IMR-90 (cell line): Measurements from ENCODE around the gene ATP10A. TPM values are rescaled to one million over a fixed set of nuclear protein-coding genes. Genes with fewer than 3 reads are reported as not detected.

Experiments
- ATAC-seq: fragments of 200-7000 bp; cut with Tn5 transposase; 2 replicates; pipeline ENCODE4 v1.9.1; 2020; ENCODE audit warnings: low read depth, mild to moderate bottlenecking, moderate library complexity
- BruUV-seq: library from RNA; stranded (reverse); fragments of 400-500 nt; replicated peaks from 2 replicates; lab custom pipeline; 2021; lab: Mats Ljungman, UMichigan
- CTCF ChIA-PET: fragments of 300-600 bp; formaldehyde crosslinking; extraction: SDS; loops from one replicate; lab custom pipeline; 2021; ENCODE audit warnings: antibody characterized with exemption; lab: Yijun Ruan, JAX
- POLR2A ChIA-PET: fragments of 300-600 bp; sonication (Branson Sonifier 250); formaldehyde crosslinking; loops from one replicate; lab custom pipeline; 2022; ENCODE audit warnings: antibody characterized with exemption; ENCODE audit not compliant: unreplicated experiment; lab: Charles Lee
- DNase-seq: peaks from one replicate; pipeline ENCODE4 v3.0.0; 2013
- H2AFZ ChIP-seq: replicated peaks from 2 replicates; pipeline ENCODE3; 2013; ENCODE audit warnings: low read length, mild to moderate bottlenecking; ENCODE audit not compliant: poor library complexity
- H2AK5ac ChIP-seq: 2 replicates; pipeline ENCODE4 v1.6.1; 2013; ENCODE audit warnings: low read depth, low read length, inconsistent platforms
- H2AK9ac ChIP-seq: replicated peaks from 2 replicates; pipeline ENCODE3; 2013; ENCODE audit warnings: mild to moderate bottlenecking, low read depth, low read length, moderate library complexity; ENCODE audit not compliant: poor library complexity
- H2BK120ac ChIP-seq: 2 replicates; pipeline ENCODE4 v1.6.1; 2013; ENCODE audit warnings: low read depth, low read length, inconsistent platforms
- H2BK15ac ChIP-seq: 3 replicates; pipeline ENCODE4 v1.6.1; 2013; ENCODE audit warnings: low read depth, low read length, inconsistent platforms
- H2BK20ac ChIP-seq: 2 replicates; pipeline ENCODE4 v1.6.1; 2013; ENCODE audit warnings: low read depth, mild to moderate bottlenecking, inconsistent platforms, low read length, moderate library complexity
- H2BK5ac ChIP-seq: 2 replicates; pipeline ENCODE4 v1.6.1; 2013; ENCODE audit warnings: mild to moderate bottlenecking, low read depth, low read length, inconsistent platforms; ENCODE audit not compliant: poor library complexity, severe bottlenecking
- H3K14ac ChIP-seq: replicated peaks from 2 replicates; pipeline ENCODE4 v1.6.1; 2013; ENCODE audit warnings: low read depth, low read length, inconsistent platforms
- H3K18ac ChIP-seq: 2 replicates; pipeline ENCODE4 v1.6.1; 2013; ENCODE audit warnings: low read depth, low read length, control low read depth
- H3K23ac ChIP-seq: 2 replicates; pipeline ENCODE4 v1.6.1; 2013; ENCODE audit warnings: low read depth, low read length, inconsistent platforms
- H3K27ac ChIP-seq: 2 replicates; pipeline ENCODE4 v1.5.1; 2013; ENCODE audit warnings: mild to moderate bottlenecking, control low read depth, low read length; ENCODE audit not compliant: insufficient read depth
- H3K27me3 ChIP-seq: 2 replicates; pipeline ENCODE4 v1.6.1; 2013; ENCODE audit warnings: low read length; ENCODE audit not compliant: control insufficient read depth, insufficient read depth
- H3K36me3 ChIP-seq: 2 replicates; pipeline ENCODE4 v1.6.1; 2013; ENCODE audit warnings: low read length, mixed read lengths; ENCODE audit not compliant: control insufficient read depth, insufficient read depth
- H3K4ac ChIP-seq: 2 replicates; pipeline ENCODE4 v1.6.1; 2013; ENCODE audit warnings: low read depth, low read length, inconsistent platforms
- H3K4me1 ChIP-seq: 2 replicates; pipeline ENCODE4 v1.6.1; 2013; ENCODE audit warnings: low read length, mixed read lengths; ENCODE audit not compliant: control insufficient read depth, insufficient read depth
- H3K4me2 ChIP-seq: 2 replicates; pipeline ENCODE4 v1.6.1; 2013; ENCODE audit warnings: low read depth, mild to moderate bottlenecking, control low read depth, low read length, moderate library complexity
- H3K4me3 ChIP-seq: 2 replicates; pipeline ENCODE4 v1.5.1; 2013; ENCODE audit warnings: low read depth, mild to moderate bottlenecking, control low read depth, low read length, moderate library complexity; ENCODE audit not compliant: insufficient read depth
- H3K56ac ChIP-seq: 2 replicates; pipeline ENCODE4 v1.6.1; 2013; ENCODE audit warnings: low read length, inconsistent platforms; ENCODE audit not compliant: insufficient read depth; ENCODE audit errors: extremely low read depth
- H3K79me1 ChIP-seq, 2 experiments: 2 replicates each; pipeline ENCODE4 v1.6.1; 2013; ENCODE audit warnings: low read length in 2 of 2, inconsistent platforms in 1 of 2, low read depth in 1 of 2
- H3K9ac ChIP-seq: 2 replicates; pipeline ENCODE4 v1.6.1; 2013; ENCODE audit warnings: low read depth, low read length, control low read depth
- H3K9me1 ChIP-seq: 2 replicates; pipeline ENCODE4 v1.6.1; 2013; ENCODE audit warnings: low read length, inconsistent platforms; ENCODE audit not compliant: insufficient read depth
- H3K9me3 ChIP-seq: 2 replicates; pipeline ENCODE4 v1.6.1; 2013; ENCODE audit warnings: low read length; ENCODE audit not compliant: control insufficient read depth, insufficient read depth
- H4K20me1 ChIP-seq: 2 replicates; pipeline ENCODE4 v1.6.1; 2013; ENCODE audit warnings: low read length, inconsistent platforms; ENCODE audit not compliant: insufficient read depth
- H4K5ac ChIP-seq: 2 replicates; pipeline ENCODE4 v1.6.1; 2013; ENCODE audit warnings: mild to moderate bottlenecking, low read depth, low read length, control low read depth
- H4K8ac ChIP-seq, 2 experiments: 2 replicates each; pipeline ENCODE4 v1.6.1; 2013; ENCODE audit warnings: low read depth in 2 of 2, low read length in 2 of 2, control low read depth in 1 of 2, inconsistent platforms in 1 of 2
- H4K91ac ChIP-seq: 2 replicates; pipeline ENCODE4 v1.6.1; 2013; ENCODE audit warnings: low read depth, low read length, inconsistent platforms; ENCODE audit not compliant: insufficient read depth
- FOS ChIP-seq: fragments of 150-350 bp; IDR thresholded peaks from 2 replicates; pipeline ENCODE4 v1.6.1; 2016; ENCODE audit warnings: low read depth, low read length
- MAFK ChIP-seq: IDR thresholded peaks from 2 replicates; pipeline ENCODE4 v1.6.1; 2012; ENCODE audit warnings: low read depth, low read length, improper control_type of control experiment
- RCOR1 ChIP-seq: IDR thresholded peaks from 2 replicates; pipeline ENCODE4 v1.6.1; 2012; ENCODE audit warnings: mild to moderate bottlenecking, low read length, improper control_type of control experiment; ENCODE audit not compliant: insufficient replicate concordance
- WGBS, 2 experiments: methylation state at CpG; one replicate each; pipeline versions ENCODE4 v1.1.5 to v1.1.7; 2013; ENCODE audit warnings: missing lambda C conversion rate in 2 of 2; ENCODE audit not compliant: insufficient read length in 1 of 2; ENCODE audit errors: extremely low coverage in 2 of 2; 5-methylcytosine and 5-hydroxymethylcytosine counted together
- dilution Hi-C: fragments of 300-500 bp; cut with HindIII; formaldehyde crosslinking; loops from one replicate; pipeline ENCODE4 v1.14.3; 2018; ENCODE audit warnings: low sequenced_read_pairs; ENCODE audit not compliant: unreplicated experiment
- in situ Hi-C: fragments of 300-500 bp; cut with MboI; formaldehyde crosslinking; loops from 3 replicates; pipeline ENCODE4 v1.14.3; 2019; ENCODE audit warnings: low sequenced_read_pairs, inconsistent platforms, mixed read lengths
- intact Hi-C: fragments of 100-400 bp; cut with micrococcal nuclease; formaldehyde crosslinking; loops from 2 replicates; pipeline ENCODE4 v1.10.0; 2022
- polyA plus RNA-seq, 3 experiments: library from polyadenylated mRNA; depleted of rRNA; stranded (reverse); fragments of >200 nt; gene quantifications; 2 replicates each; pipeline ENCODE4 v1.2.3, GENCODE V29; 2012; ENCODE audit warnings: low replicate concordance in 1 of 3
- total RNA-seq: library from RNA; depleted of rRNA; stranded (reverse); fragments of >200 nt; gene quantifications from 2 replicates; pipeline ENCODE4 v1.2.3, GENCODE V29; 2012

The ATP10A gene
- total and polyA plus RNA-seq, 2 of the 4 experiments (the other 2 are of a cell fraction): 13.8 to 16.0 TPM

DNA sequence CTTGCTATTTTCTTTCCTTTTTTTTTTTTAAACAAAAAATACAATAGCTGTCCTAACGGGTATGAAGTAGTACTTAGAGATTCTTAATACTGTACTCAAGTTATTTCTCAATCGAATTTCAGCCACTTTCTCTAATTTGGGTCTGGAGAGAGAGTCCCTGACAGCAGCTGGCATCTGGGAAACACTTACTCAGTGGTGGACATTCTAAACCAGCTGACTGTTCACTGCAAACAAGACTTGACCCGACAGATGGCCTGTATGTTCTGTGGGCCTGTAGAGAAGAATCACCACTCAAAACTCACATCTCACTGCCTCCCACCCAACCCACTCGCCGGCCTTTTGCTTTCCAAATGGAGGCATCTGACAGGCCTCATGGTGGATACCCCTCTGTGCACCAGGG lies 199.6 kb downstream of the ATP10A start:
- ATAC-seq (no peak), DNase-seq (no peak)
- Histone ChIP-seq H3K14ac (no peak overlapping the region), H3K23ac (no peak overlapping the region), H3K56ac (no peak overlapping the region), H3K9ac (no peak overlapping the region), H3K27ac (no peak overlapping the region), H3K36me3 (no peaks in the 10 kb centered on the region), H4K5ac (no peak overlapping the region), H2AFZ (peak overlapping the region; percentile 21), H2BK15ac (no peak overlapping the region), H3K18ac (no peak overlapping the region), H2BK120ac (no peak overlapping the region), H4K8ac (no peak overlapping the region), H4K20me1 (no peaks in the 10 kb centered on the region), H3K9me1 (no peaks in the 10 kb centered on the region), H3K4me3 (no peak overlapping the region), H3K4me1 (no peaks in the 10 kb centered on the region), H2AK9ac (no peak overlapping the region), H2BK5ac (no peak overlapping the region), H3K4me2 (no peak overlapping the region), H2AK5ac (no peak overlapping the region), H4K91ac (no peak overlapping the region), H2BK20ac (no peak overlapping the region), H3K4ac (no peak overlapping the region), H3K27me3 (peaks cover 13% of the 10 kb centered on the region), H3K9me3 (no peaks in the 10 kb centered on the region), H3K79me1 (no peaks in the 10 kb centered on the region)
- ChIA-PET CTCF (no interaction called here), POLR2A (no interaction called here)
- BruUV-seq: no TSS peak
- intact Hi-C loops: no loop called here
- dilution Hi-C loops: no loop called here
- TF ChIP-seq FOS: no peak
- no peak for TF ChIP-seq RCOR1
- no peak for TF ChIP-seq MAFK
- no CpG with 5 or more reads among the region's 5 CpGs for WGBS, 2 experiments
- in situ Hi-C loops: no loop called here
